Breast epithelium (tissue), 4 donors: ENCODE data around the gene COLEC11. TPM values are rescaled to one million over a fixed set of nuclear protein-coding genes. Genes with fewer than 3 reads are reported as not detected.
"Not testable (repeated sequence)": the region's sequence is repeated elsewhere in the genome, so short reads cannot be mapped to it uniquely, and the experiment has no call there.

ENCODE experiments used
- DNase-seq, 2 donors: peaks; one replicate each; pipeline ENCODE4 v3.0.0-alpha.2; 2019; ENCODE audit warnings: low spot score in 2 of 2
- H3K27ac ChIP-seq, 2 donors: fragments of 200-600 bp; sonication (generic) in 1 of 2; one replicate each; pipeline ENCODE4 v1.5.1; 2016 to 2019; ENCODE audit warnings: mild to moderate bottlenecking in 1 of 2
- H3K27me3 ChIP-seq, 2 donors: fragments of 200-600 bp; sonication (generic) in 1 of 2; one replicate each; pipeline versions ENCODE4 v1.5.1 to v1.6.0; 2017 to 2019; ENCODE audit warnings: control low read depth in 1 of 2, mild to moderate bottlenecking in 1 of 2
- H3K36me3 ChIP-seq: fragments of 200-600 bp; one replicate; pipeline ENCODE4 v1.5.1; 2019
- H3K4me1 ChIP-seq, 2 donors: fragments of 200-600 bp; sonication (generic); one replicate each; pipeline ENCODE4 v1.5.1; 2016 to 2019; ENCODE audit warnings: control low read depth in 1 of 2
- H3K4me3 ChIP-seq, 3 donors: fragments of 200-600 bp; sonication (generic); 1 replicate in 2 of 3; 2 replicates in 1 of 3; pipeline ENCODE4 v1.5.1; 2016 to 2019; ENCODE audit warnings: mild to moderate bottlenecking in 3 of 3, moderate library complexity in 2 of 3
- H3K9me3 ChIP-seq, 2 donors: fragments of 200-600 bp; sonication (generic) in 1 of 2; one replicate each; pipeline ENCODE4 v1.5.1; 2016 to 2019; ENCODE audit warnings: control low read depth in 1 of 2
- CTCF ChIP-seq, 3 donors: fragments of 450-650 bp; IDR thresholded peaks; one replicate each; pipeline ENCODE4 v1.5.1; 2016 to 2017; ENCODE audit warnings: antibody characterized with exemption in 3 of 3, mild to moderate bottlenecking in 3 of 3, moderate library complexity in 3 of 3
- POLR2A ChIP-seq: fragments of 450-650 bp; IDR thresholded peaks from one replicate; pipeline ENCODE4 v1.6.1; 2016; ENCODE audit warnings: antibody characterized with exemption, mild to moderate bottlenecking, moderate library complexity
- POLR2AphosphoS5 ChIP-seq, 3 donors: sonication (generic); formaldehyde crosslinking; IDR thresholded peaks; one replicate each; pipeline ENCODE4 v1.6.1; 2017; ENCODE audit warnings: antibody characterized with exemption in 3 of 3
- intact Hi-C: fragments of 100-400 bp; cut with DNase I; formaldehyde crosslinking; loops from one replicate; pipeline ENCODE4 v1.15.1; 2023; ENCODE audit warnings: low total_unique reads
- total RNA-seq, 3 donors: library from RNA; depleted of rRNA; stranded (reverse); fragments of >200 nt; gene quantifications; one replicate each; pipeline ENCODE4 v1.1.0, GENCODE V29; 2016

The COLEC11 gene
- total RNA-seq, 3 donors from 2014 or later: 0.33 to 1.9 (median 1.0) TPM

- no peaks in the 10 kb centered on the region for H3K36me3 ChIP-seq
- TF ChIP-seq POLR2A: no peak
- no peak for TF ChIP-seq POLR2AphosphoS5 (IDR thresholded peaks at IDR 0.05)
- no peak for TF ChIP-seq CTCF (IDR thresholded peaks at IDR 0.05)
- no peak overlapping the region for H3K4me3 ChIP-seq
- no peaks in the 10 kb centered on the region for H3K27me3 ChIP-seq
- H3K4me1 ChIP-seq: no peaks in the 10 kb centered on the region
- H3K9me3 ChIP-seq: no peaks in the 10 kb centered on the region
- H3K27ac ChIP-seq: no peak overlapping the region
- DNase-seq: peak in 1 of 2 donors; percentile 39
- intact Hi-C loops: no loop called here
These were observed 39.7 kb downstream of the COLEC11 start for GRCh38 chr2:3634596-3635121.

- H3K27me3 ChIP-seq: no peaks in the 10 kb centered on the region
- H3K9me3 ChIP-seq: no peaks in the 10 kb centered on the region
- peak overlapping the region in 1 of 3 donors; percentile 39 for H3K4me3 ChIP-seq
- TF ChIP-seq POLR2AphosphoS5 (IDR thresholded peaks at IDR 0.05): no peak
- TF ChIP-seq CTCF (IDR thresholded peaks at IDR 0.05): no peak
- no peak for TF ChIP-seq POLR2A
- H3K36me3 ChIP-seq: no peaks in the 10 kb centered on the region
- peak in 1 of 2 donors; percentile 37 for DNase-seq
- H3K27ac ChIP-seq: no peak overlapping the region
- intact Hi-C loops: no loop called here
- H3K4me1 ChIP-seq: no peaks in the 10 kb centered on the region
These were observed 40.5 kb downstream of the COLEC11 start for GRCh38 chr2:3635171-3635974.

DNA sequence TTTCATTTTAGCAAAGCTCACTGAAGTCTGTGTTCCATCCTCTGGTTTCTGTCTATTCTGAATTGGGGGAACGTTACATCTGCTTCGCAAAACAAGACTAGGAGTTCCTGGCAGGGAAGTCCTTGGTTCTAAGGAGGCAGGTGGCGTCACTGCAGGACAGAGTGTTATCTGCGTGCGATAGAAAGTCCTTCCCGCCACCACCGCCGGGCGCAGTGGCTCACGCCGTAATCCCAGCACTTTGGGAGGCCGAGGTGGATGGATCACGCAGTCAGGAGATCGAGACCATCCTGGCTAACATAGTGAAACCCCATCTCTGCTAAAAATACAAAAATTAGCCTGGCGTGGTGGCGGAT lies 41.0 kb downstream of the COLEC11 start:
- peak in 1 of 2 donors; percentile 25 for DNase-seq
- H3K27me3 ChIP-seq, H3K9me3 ChIP-seq, intact Hi-C loops, H3K4me1 ChIP-seq, H3K36me3 ChIP-seq, H3K27ac ChIP-seq: not testable (repeated sequence)
- H3K4me3 ChIP-seq: peak overlapping the region in 1 of 3 donors; percentile 39

DNA sequence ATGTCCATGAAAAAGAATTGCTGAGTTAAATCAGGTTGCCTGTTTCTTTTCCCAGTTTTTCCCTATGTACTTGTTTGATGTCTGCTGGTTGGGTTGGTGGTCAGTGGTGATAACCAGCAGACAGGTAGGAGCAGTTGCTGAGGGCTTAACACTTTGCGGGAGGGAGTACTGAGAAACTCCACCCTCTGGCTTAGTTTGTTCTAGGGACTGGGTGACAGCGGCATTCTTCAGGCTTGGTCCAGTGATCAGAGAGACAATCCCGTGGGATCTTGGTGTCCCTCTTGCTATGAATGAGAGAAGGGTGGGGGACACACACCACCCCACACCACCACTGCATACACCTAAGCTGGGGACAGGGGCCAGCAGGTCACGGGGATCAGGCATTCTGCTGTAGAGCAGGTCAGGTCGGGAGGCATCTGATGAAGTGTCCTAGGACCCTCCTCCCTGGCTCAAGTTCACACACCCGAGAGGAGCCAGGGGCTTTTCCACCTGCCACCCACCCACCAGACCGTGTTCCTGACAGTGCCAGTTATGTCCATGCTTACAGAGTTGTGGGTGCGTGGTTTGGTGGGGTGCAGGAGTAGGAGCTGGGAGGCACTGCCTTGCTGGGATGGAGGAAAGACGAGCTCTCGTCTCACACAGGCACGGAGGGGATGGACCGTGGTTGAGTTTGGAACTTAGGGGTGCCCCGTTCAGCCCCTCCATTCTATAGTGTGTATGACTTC lies 41.8 kb downstream of the COLEC11 start:
- Histone ChIP-seq H3K9me3 (no peaks in the 10 kb centered on the region), H3K4me1 (no peaks in the 10 kb centered on the region), H3K4me3 (no peak overlapping the region), H3K27me3 (no peaks in the 10 kb centered on the region), H3K36me3 (no peaks in the 10 kb centered on the region), H3K27ac (no peak overlapping the region)
- intact Hi-C loops: no loop called here
- DNase-seq: peak in 1 of 2 donors; percentile 47
- TF ChIP-seq POLR2A (no peak), POLR2AphosphoS5 (IDR thresholded peaks at IDR 0.05) (no peak), CTCF (IDR thresholded peaks at IDR 0.05) (no peak)

GRCh38 chr2:3637311-3637675 lies 42.4 kb downstream of the COLEC11 start:
- Histone ChIP-seq H3K27ac (no peak overlapping the region), H3K4me1 (no peaks in the 10 kb centered on the region), H3K9me3 (no peaks in the 10 kb centered on the region), H3K36me3 (no peaks in the 10 kb centered on the region), H3K4me3 (no peak overlapping the region), H3K27me3 (no peaks in the 10 kb centered on the region)
- intact Hi-C loops: no loop called here
- no peak for TF ChIP-seq POLR2AphosphoS5 (IDR thresholded peaks at IDR 0.05)
- TF ChIP-seq POLR2A: no peak
- TF ChIP-seq CTCF (IDR thresholded peaks at IDR 0.05): no peak
- DNase-seq: peak in 1 of 2 donors; percentile 12
